Activated naive CD4-positive, alpha-beta T cell treated with anti-CD3 and anti-CD28 coated beads, Interleukin-2, amount 50 U/mL, for 24 hours (primary cell): ENCODE measurements around the gene BMP8B.

Experiments
- H3K27ac Mint-ChIP-seq: one replicate; pipeline ENCODE4 v1.8.0; 2021; ENCODE audit warnings: mild to moderate bottlenecking, mixed read lengths
- H3K27me3 Mint-ChIP-seq: one replicate; pipeline ENCODE4 v1.8.0; 2021; ENCODE audit warnings: mixed read lengths
- H3K36me3 Mint-ChIP-seq: one replicate; pipeline ENCODE4 v1.8.0; 2021; ENCODE audit warnings: mixed read lengths
- H3K4me1 Mint-ChIP-seq: one replicate; pipeline ENCODE4 v1.8.0; 2021; ENCODE audit warnings: mixed read lengths
- H3K4me3 Mint-ChIP-seq: one replicate; pipeline ENCODE4 v1.8.0; 2021; ENCODE audit warnings: mild to moderate bottlenecking, mixed read lengths
- H3K9me3 Mint-ChIP-seq: one replicate; pipeline ENCODE4 v1.8.0; 2021; ENCODE audit warnings: mixed read lengths

The BMP8B gene

GRCh38 chr1:39759436-39759726 is 29.3 kb downstream of the BMP8B start:
- H3K27me3 Mint-ChIP-seq = no peaks in the 10 kb centered on the region
- no peak overlapping the region for H3K4me3 Mint-ChIP-seq
- H3K4me1 Mint-ChIP-seq = no peaks in the 10 kb centered on the region
- peaks cover 6% of the 10 kb centered on the region for H3K36me3 Mint-ChIP-seq
- H3K9me3 Mint-ChIP-seq = no peaks in the 10 kb centered on the region
- peak overlapping the region; percentile 23 for H3K27ac Mint-ChIP-seq

- H3K9me3 Mint-ChIP-seq = no peaks in the 10 kb centered on the region
- H3K4me3 Mint-ChIP-seq = no peak overlapping the region
- peaks cover 6% of the 10 kb centered on the region for H3K36me3 Mint-ChIP-seq
- no peaks in the 10 kb centered on the region for H3K27me3 Mint-ChIP-seq
- no peaks in the 10 kb centered on the region for H3K4me1 Mint-ChIP-seq
- H3K27ac Mint-ChIP-seq = no peak overlapping the region
Observed at GRCh38 chr1:39758556-39759435, 29.9 kb downstream of the BMP8B start.

- peaks cover 8% of the 10 kb centered on the region for H3K36me3 Mint-ChIP-seq
- no peaks in the 10 kb centered on the region for H3K4me1 Mint-ChIP-seq
- no peaks in the 10 kb centered on the region for H3K9me3 Mint-ChIP-seq
- no peaks in the 10 kb centered on the region for H3K27me3 Mint-ChIP-seq
- peak overlapping the region; percentile 8 for H3K27ac Mint-ChIP-seq
- H3K4me3 Mint-ChIP-seq = no peak overlapping the region
Observed at GRCh38 chr1:39757501-39757900, 31.2 kb downstream of the BMP8B start.

- Mint-ChIP-seq H3K4me1 (no peaks in the 10 kb centered on the region), H3K36me3 (peaks cover 10% of the 10 kb centered on the region), H3K9me3 (no peaks in the 10 kb centered on the region), H3K27me3 (no peaks in the 10 kb centered on the region), H3K4me3 (no peak overlapping the region), H3K27ac (no peak overlapping the region)
Observed at GRCh38 chr1:39755965-39756659, 32.6 kb downstream of the BMP8B start.

- Mint-ChIP-seq H3K4me3 (no peak overlapping the region), H3K27me3 (no peaks in the 10 kb centered on the region), H3K9me3 (no peaks in the 10 kb centered on the region), H3K27ac (no peak overlapping the region), H3K4me1 (no peaks in the 10 kb centered on the region), H3K36me3 (peaks cover 13% of the 10 kb centered on the region)
Observed at GRCh38 chr1:39754906-39755504, 33.7 kb downstream of the BMP8B start.

- no peaks in the 10 kb centered on the region for H3K9me3 Mint-ChIP-seq
- no peak overlapping the region for H3K4me3 Mint-ChIP-seq
- no peaks in the 10 kb centered on the region for H3K4me1 Mint-ChIP-seq
- H3K27me3 Mint-ChIP-seq = no peaks in the 10 kb centered on the region
- no peak overlapping the region for H3K27ac Mint-ChIP-seq
- peaks cover 19% of the 10 kb centered on the region for H3K36me3 Mint-ChIP-seq
Observed at GRCh38 chr1:39754026-39754570, 34.6 kb downstream of the BMP8B start.

GRCh38 chr1:39753132-39754025 is 35.3 kb downstream of the BMP8B start:
- Mint-ChIP-seq H3K4me3 (no peak overlapping the region), H3K36me3 (peaks cover 19% of the 10 kb centered on the region), H3K27ac (no peak overlapping the region), H3K27me3 (no peaks in the 10 kb centered on the region), H3K4me1 (no peaks in the 10 kb centered on the region), H3K9me3 (no peaks in the 10 kb centered on the region)

- Mint-ChIP-seq H3K4me1 (no peaks in the 10 kb centered on the region), H3K27ac (no peak overlapping the region), H3K4me3 (no peak overlapping the region), H3K36me3 (peaks cover 19% of the 10 kb centered on the region), H3K27me3 (no peaks in the 10 kb centered on the region), H3K9me3 (no peaks in the 10 kb centered on the region)
Observed at GRCh38 chr1:39752703-39753102, 36.0 kb downstream of the BMP8B start.

- Mint-ChIP-seq H3K4me3 (no peak overlapping the region), H3K4me1 (peaks cover 5% of the 10 kb centered on the region), H3K36me3 (peaks cover 20% of the 10 kb centered on the region), H3K27me3 (no peaks in the 10 kb centered on the region), H3K27ac (no peak overlapping the region), H3K9me3 (no peaks in the 10 kb centered on the region)
Observed at GRCh38 chr1:39751595-39751994, 37.1 kb downstream of the BMP8B start.

- no peak overlapping the region for H3K4me3 Mint-ChIP-seq
- H3K4me1 Mint-ChIP-seq = peaks cover 26% of the 10 kb centered on the region
- no peaks in the 10 kb centered on the region for H3K9me3 Mint-ChIP-seq
- H3K27me3 Mint-ChIP-seq = no peaks in the 10 kb centered on the region
- peaks cover 25% of the 10 kb centered on the region for H3K36me3 Mint-ChIP-seq
- no peak overlapping the region for H3K27ac Mint-ChIP-seq
Observed at GRCh38 chr1:39745016-39745670, 43.5 kb downstream of the BMP8B start.

GRCh38 chr1:39738622-39739366 is 49.9 kb downstream of the BMP8B start, which contains the start of gene PPIE:
Gene PPIE, plus strand, starts transcription at chr1:39738882. Its CDS starts 19 bp downstream, at chr1:39738901.
- Mint-ChIP-seq H3K4me3 (peak within 1 kb of the TSS; percentile 98), H3K27me3 (peaks cover 6% of the 10 kb centered on the region), H3K4me1 (peaks cover 46% of the 10 kb centered on the region), H3K36me3 (peaks cover 2% of the 10 kb centered on the region), H3K27ac (peak within 1 kb of the TSS; percentile 97), H3K9me3 (no peaks in the 10 kb centered on the region)

- H3K4me3 Mint-ChIP-seq = peak overlapping the region; percentile 98
- H3K4me1 Mint-ChIP-seq = peaks cover 46% of the 10 kb centered on the region
- no peak overlapping the region for H3K27ac Mint-ChIP-seq
- H3K9me3 Mint-ChIP-seq = no peaks in the 10 kb centered on the region
- H3K36me3 Mint-ChIP-seq = peaks cover 2% of the 10 kb centered on the region
- H3K27me3 Mint-ChIP-seq = peaks cover 7% of the 10 kb centered on the region
Observed at GRCh38 chr1:39737546-39738169, 51.0 kb downstream of the BMP8B start.

- Mint-ChIP-seq H3K9me3 (no peaks in the 10 kb centered on the region), H3K36me3 (no peaks in the 10 kb centered on the region), H3K27me3 (peaks cover 10% of the 10 kb centered on the region), H3K4me1 (peaks cover 34% of the 10 kb centered on the region), H3K4me3 (no peak overlapping the region), H3K27ac (no peak overlapping the region)
Observed at GRCh38 chr1:39735731-39736130, 52.9 kb downstream of the BMP8B start.

- H3K27me3 Mint-ChIP-seq = peaks cover 32% of the 10 kb centered on the region
- no peaks in the 10 kb centered on the region for H3K9me3 Mint-ChIP-seq
- H3K4me1 Mint-ChIP-seq = peaks cover 17% of the 10 kb centered on the region
- no peaks in the 10 kb centered on the region for H3K36me3 Mint-ChIP-seq
- no peak overlapping the region for H3K4me3 Mint-ChIP-seq
- H3K27ac Mint-ChIP-seq = no peak overlapping the region
Observed at GRCh38 chr1:39733161-39733560, 55.5 kb downstream of the BMP8B start.
